ENCODE results near the gene ICA1. TPM values are rescaled to one million over a fixed set of nuclear protein-coding genes. Genes with fewer than 3 reads are reported as not detected.
"Not testable (repeated sequence)": the region's sequence is repeated elsewhere in the genome, so short reads cannot be mapped to it uniquely, and the experiment has no call there.

Gene ICA1
- 9.4 TPM for total RNA-seq

GRCh38 chr7:8261711-8262695, at the start of gene ICA1:
ICA1 (minus strand) TSS chr7:8262167; CDS start chr7:8235926, 26,241 bp downstream.
- peak; percentile 91 for ATAC-seq

DNA sequence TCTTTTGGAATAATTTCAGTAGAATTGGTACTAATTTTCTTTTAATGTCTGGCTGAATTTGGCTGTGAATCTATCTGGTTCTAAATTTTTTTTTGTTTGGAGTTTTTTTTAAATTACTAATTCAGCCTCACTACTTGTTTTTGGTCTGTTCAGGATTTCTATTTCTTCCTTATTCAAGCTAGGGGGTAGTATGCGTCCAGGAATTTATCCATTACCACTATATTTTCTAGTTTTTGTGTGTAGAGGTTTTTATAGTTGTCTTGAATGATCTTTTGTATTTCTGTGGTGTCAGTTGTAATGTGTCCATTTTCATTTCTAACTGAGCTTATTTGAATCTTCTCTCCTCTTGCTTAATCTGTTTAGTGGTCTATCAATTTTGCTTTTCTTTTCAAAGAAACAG, 48.9 kb upstream of the ICA1 start:
- no peak for ATAC-seq

GRCh38 chr7:8305625-8306388, 43.8 kb upstream of the ICA1 start:
- no peak for ATAC-seq

DNA sequence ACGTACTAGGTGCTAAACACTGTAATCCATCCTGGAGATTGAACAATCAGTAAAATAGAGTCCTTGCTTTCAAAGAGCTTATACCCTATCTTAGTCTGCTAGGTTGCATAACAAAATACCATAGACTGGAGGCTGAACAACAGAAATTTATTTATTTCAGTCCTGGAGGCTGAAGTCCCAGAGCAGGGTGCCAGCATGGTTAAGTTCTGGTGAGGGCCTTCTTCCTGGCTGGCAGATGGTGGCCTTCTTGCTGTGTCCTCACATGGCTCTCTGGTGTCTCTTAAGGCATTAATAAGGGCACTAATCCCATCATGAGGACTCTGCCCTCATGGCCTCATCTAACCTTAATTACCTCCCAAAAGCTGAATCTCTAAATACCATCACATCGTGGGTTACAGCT, 43.1 kb upstream of the ICA1 start:
- ATAC-seq, result no peak

- ATAC-seq, result no peak
Observed at GRCh38 chr7:8303904-8304528, 42.0 kb upstream of the ICA1 start.

DNA sequence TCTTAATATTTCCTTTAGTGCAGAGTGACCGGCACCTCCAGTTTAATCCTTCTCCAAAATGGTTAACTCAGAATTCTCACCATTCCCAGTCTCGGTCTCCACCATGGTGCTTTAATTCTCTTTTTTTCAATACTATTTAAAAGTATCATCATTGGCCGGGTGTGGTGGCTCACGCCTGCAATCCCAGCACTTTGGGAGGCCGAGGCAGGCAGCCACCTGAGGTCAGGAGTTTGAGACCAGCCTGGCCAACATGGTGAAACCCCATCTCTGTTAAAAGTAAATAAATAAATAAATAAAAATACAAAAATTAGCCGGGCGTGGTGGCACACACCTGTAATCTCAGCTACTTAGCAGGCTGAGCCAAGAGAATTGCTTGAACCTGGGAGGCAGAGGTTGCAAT, 35.1 kb upstream of the ICA1 start:
- ATAC-seq, result not testable (repeated sequence)

DNA sequence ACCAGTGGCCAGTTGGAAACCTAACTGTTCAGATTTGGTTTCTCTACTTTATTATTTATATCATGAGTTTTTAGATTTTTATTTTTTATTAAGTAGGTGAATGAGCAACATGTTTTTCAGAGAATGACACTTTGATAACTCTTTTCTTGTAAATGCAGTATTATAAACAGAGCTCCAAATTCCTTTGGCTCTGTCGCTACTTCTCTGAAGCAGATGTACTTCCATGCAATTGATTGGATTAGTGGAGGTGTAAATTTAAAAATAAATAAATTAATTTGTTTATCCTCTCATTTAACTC, 34.3 kb upstream of the ICA1 start:
- ATAC-seq, result no peak

GRCh38 chr7:8295638-8296361, 33.8 kb upstream of the ICA1 start:
- ATAC-seq, result peak; percentile 83

- ATAC-seq, result no peak
Observed at GRCh38 chr7:8291397-8292141, 29.6 kb upstream of the ICA1 start.

GRCh38 chr7:8290645-8291308, 28.8 kb upstream of the ICA1 start:
- peak; percentile 56 for ATAC-seq

- ATAC-seq, result no peak
Observed at GRCh38 chr7:8286118-8286517, 24.2 kb upstream of the ICA1 start.

DNA sequence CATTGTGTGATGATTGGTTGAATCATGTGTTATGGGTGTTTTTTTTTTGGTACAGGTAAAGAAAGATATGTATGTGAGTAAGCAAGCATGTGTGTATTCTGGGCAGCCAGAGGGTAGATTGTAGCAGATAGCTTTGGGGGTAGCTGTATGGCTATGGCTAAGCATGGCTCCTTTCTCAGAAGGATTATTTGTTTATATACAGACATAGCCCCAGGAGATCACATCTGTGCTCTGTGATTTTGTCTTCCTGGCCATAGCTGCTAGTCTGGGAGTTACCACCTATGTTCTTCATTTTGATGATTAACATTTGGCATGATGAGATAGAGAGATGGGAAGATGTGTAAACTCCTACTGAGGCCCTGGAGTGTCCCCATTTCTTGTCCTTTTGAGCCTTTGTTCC, 23.2 kb upstream of the ICA1 start:
- no peak for ATAC-seq

- ATAC-seq, result no peak
Observed at GRCh38 chr7:8284606-8285005, 22.6 kb upstream of the ICA1 start.

GRCh38 chr7:8283968-8284367, 22.0 kb upstream of the ICA1 start:
- no peak for ATAC-seq

DNA sequence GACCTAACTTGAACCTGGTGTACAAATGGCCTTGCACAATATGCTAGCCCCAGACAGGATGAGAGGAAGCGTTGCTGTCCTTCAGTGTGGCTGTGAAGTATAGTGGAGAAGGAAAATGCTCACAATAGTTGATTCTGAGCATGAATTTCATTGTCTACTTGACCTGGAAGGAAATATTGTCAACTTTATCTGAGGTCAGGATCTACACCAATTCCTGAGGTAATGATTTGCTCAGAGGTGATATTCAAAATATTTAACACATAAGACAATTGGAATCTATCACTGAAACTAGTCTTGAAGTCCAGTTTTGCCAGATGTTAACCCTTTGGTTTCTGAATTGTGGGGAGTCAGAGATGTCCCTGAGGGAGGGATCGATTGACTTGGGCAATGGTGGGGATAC, 20.9 kb upstream of the ICA1 start:
- no peak for ATAC-seq

- ATAC-seq, result no peak
Observed at GRCh38 chr7:8282162-8282561, 20.2 kb upstream of the ICA1 start.

DNA sequence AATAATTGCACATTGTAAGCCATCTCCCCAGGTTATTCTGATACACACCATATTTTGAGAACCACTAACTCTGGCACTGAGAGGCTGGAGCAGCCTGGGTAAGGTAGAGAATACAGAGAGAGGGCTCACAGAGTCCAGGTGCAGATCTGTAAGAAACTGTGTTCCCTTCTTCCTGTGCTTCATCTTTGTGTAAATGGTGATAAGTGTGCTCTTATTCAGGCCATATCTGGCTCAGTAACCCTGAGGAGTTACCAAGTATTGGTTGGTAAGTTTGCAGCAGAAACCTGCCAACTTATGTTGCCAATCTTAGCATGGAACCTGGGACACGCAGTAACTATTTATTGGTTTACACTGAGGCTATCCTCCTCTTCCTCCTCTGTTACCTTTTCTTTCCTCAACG, 16.2 kb upstream of the ICA1 start:
- no peak for ATAC-seq

GRCh38 chr7:8277394-8277982, 15.5 kb upstream of the ICA1 start:
- ATAC-seq, result no peak

- ATAC-seq, result no peak
Observed at GRCh38 chr7:8274589-8274988, 12.6 kb upstream of the ICA1 start.

- no peak for ATAC-seq
Observed at GRCh38 chr7:8271960-8272359, 10.0 kb upstream of the ICA1 start.

DNA sequence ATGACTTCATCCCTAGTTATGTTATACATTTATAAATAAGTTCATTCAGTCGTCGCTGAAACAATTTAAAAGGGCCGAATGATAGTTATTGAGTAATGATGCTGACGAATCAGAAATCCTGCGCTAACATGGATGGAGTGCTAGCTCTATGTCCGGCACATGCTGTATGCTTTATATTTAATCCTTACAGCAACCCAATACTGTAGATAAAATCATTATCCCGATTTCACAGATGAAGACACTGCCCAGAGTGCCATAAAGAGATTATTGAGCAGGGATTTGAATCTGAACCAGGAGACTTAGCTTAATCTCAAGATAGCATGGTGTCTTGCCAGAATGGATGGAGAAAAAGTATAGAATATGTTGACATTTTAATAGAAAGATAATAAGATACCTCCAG, 1.1 kb upstream of the ICA1 start:
- no peak for ATAC-seq

Measured in esophagus mucosa (tissue), 1 donor.